H1 (cell line): ENCODE measurements around the gene IGF2R. TPM values are rescaled to one million over a fixed set of nuclear protein-coding genes. Genes with fewer than 3 reads are reported as not detected.

Source experiments
- CTCF ChIA-PET: fragments of 300-600 bp; sonication (Branson Sonifier 250); formaldehyde crosslinking; loops from one replicate; lab custom pipeline; 2021; ENCODE audit not compliant: partially characterized antibody; lab: Charles Lee
- POLR2A ChIA-PET: fragments of 300-600 bp; sonication (Branson Sonifier 250); formaldehyde crosslinking; loops from one replicate; lab custom pipeline; 2021; ENCODE audit warnings: inconsistent platforms; ENCODE audit not compliant: partially characterized antibody; lab: Charles Lee
- DNase-seq, 2 experiments: peaks; one replicate each; pipeline versions ENCODE4 v3.0.0 to v3.0.0-alpha.2; 2010 to 2022; ENCODE audit warnings: low spot score in 2 of 2, low read depth in 1 of 2, mixed read lengths in 1 of 2
- FAIRE-seq: peaks from 2 replicates; lab custom pipeline; 2011; peaks lifted over from hg19 to GRCh38; lab: Jason Lieb, UNC
- H2AFZ ChIP-seq: 2 replicates; pipeline ENCODE4 v1.8.1; 2012; ENCODE audit warnings: low read length, inconsistent platforms
- H2AK5ac ChIP-seq: 2 replicates; pipeline ENCODE4 v1.6.1; 2013; ENCODE audit warnings: low read depth, low read length
- H2BK120ac ChIP-seq: replicated peaks from 2 replicates; pipeline ENCODE3; 2013; ENCODE audit warnings: low read depth, low read length, inconsistent platforms
- H2BK12ac ChIP-seq: 2 replicates; pipeline ENCODE4 v1.6.1; 2013; ENCODE audit warnings: low read depth, low read length
- H2BK15ac ChIP-seq: 2 replicates; pipeline ENCODE4 v1.6.1; 2013; ENCODE audit warnings: low read length
- H2BK20ac ChIP-seq: 2 replicates; pipeline ENCODE4 v1.6.1; 2013; ENCODE audit warnings: low read length
- H2BK5ac ChIP-seq: 2 replicates; pipeline ENCODE4 v1.6.1; 2013; ENCODE audit warnings: low read depth, low read length
- H3K14ac ChIP-seq: 2 replicates; pipeline ENCODE4 v1.6.1; 2013; ENCODE audit warnings: inconsistent platforms; ENCODE audit not compliant: insufficient read length
- H3K18ac ChIP-seq: 2 replicates; pipeline ENCODE4 v1.6.1; 2013; ENCODE audit warnings: low read length; ENCODE audit errors: extremely low read depth
- H3K23ac ChIP-seq: 2 replicates; pipeline ENCODE4 v1.6.1; 2013; ENCODE audit warnings: inconsistent platforms; ENCODE audit not compliant: insufficient read length
- H3K23me2 ChIP-seq: 2 replicates; pipeline ENCODE4 v1.6.1; 2013; ENCODE audit warnings: low read depth, low read length
- H3K27ac ChIP-seq: 2 replicates; pipeline ENCODE4 v1.6.1; 2011; ENCODE audit warnings: low read depth, low read length, inconsistent platforms
- H3K27me3 ChIP-seq, 4 experiments: replicated peaks in 1 of 4; 1 replicate in 1 of 4; 2 replicates in 3 of 4; pipeline versions ENCODE4 v1.6.1 to v1.8.1; 2011 to 2013; ENCODE audit warnings: low read length in 3 of 4, mild to moderate bottlenecking in 3 of 4, inconsistent platforms in 2 of 4, mixed read lengths in 2 of 4, moderate library complexity in 1 of 4; ENCODE audit not compliant: control insufficient read depth in 3 of 4, insufficient read depth in 3 of 4; ENCODE audit errors: extremely low read depth in 1 of 4
- H3K36me3 ChIP-seq, 4 experiments: 2 replicates each; pipeline versions ENCODE4 v1.6.1 to v1.8.1; 2011 to 2013; ENCODE audit warnings: mild to moderate bottlenecking in 4 of 4, low read length in 3 of 4, moderate library complexity in 2 of 4, control low read depth in 1 of 4, inconsistent platforms in 1 of 4; ENCODE audit not compliant: insufficient read depth in 4 of 4, control insufficient read depth in 2 of 4
- H3K4ac ChIP-seq: replicated peaks from 2 replicates; pipeline ENCODE3; 2013; ENCODE audit warnings: low read length, low read depth, mixed read lengths, inconsistent platforms; ENCODE audit not compliant: insufficient read length
- H3K4me1 ChIP-seq, 4 experiments: replicated peaks in 1 of 4; 1 replicate in 1 of 4; 2 replicates in 3 of 4; pipeline versions ENCODE4 v1.6.1 to v1.8.1; 2011 to 2013; ENCODE audit warnings: low read length in 3 of 4, inconsistent platforms in 2 of 4, mixed read lengths in 1 of 4; ENCODE audit not compliant: insufficient read depth in 4 of 4, control insufficient read depth in 3 of 4
- H3K4me2 ChIP-seq, 2 experiments: 2 replicates each; pipeline versions ENCODE4 v1.6.1 to v1.8.1; 2011 to 2013; ENCODE audit warnings: low read depth in 2 of 2, low read length in 2 of 2, control low read depth in 1 of 2, inconsistent platforms in 1 of 2, mild to moderate bottlenecking in 1 of 2; ENCODE audit not compliant: insufficient read depth in 1 of 2
- H3K4me3 ChIP-seq, 4 experiments: fragments of 200-600, 300-600 bp in 1 of 4; sonication (generic), shearing (Covaris generic), sonication (Bioruptor Twin) in 1 of 4; 2 replicates each; pipeline versions ENCODE4 v1.5.1 to v1.8.1; 2011 to 2016; ENCODE audit warnings: low read length in 4 of 4, low read depth in 3 of 4, control low read depth in 2 of 4, inconsistent platforms in 2 of 4, mild to moderate bottlenecking in 2 of 4, mixed read lengths in 1 of 4, moderate library complexity in 1 of 4; ENCODE audit not compliant: insufficient read depth in 2 of 4; ENCODE audit errors: extremely low read depth in 1 of 4
- H3K56ac ChIP-seq: replicated peaks from 2 replicates; pipeline ENCODE3; 2013; ENCODE audit warnings: low read depth, mild to moderate bottlenecking, mixed read lengths, low read length, inconsistent platforms; ENCODE audit not compliant: insufficient read length
- H3K79me1 ChIP-seq: 2 replicates; pipeline ENCODE4 v1.6.1; 2013; ENCODE audit warnings: low read depth, low read length, control low read depth
- H3K79me2 ChIP-seq, 2 experiments: 2 replicates each; pipeline versions ENCODE4 v1.6.1 to v1.8.1; 2012 to 2013; ENCODE audit warnings: low read length in 2 of 2, mild to moderate bottlenecking in 2 of 2, inconsistent platforms in 1 of 2; ENCODE audit not compliant: insufficient read depth in 2 of 2, control insufficient read depth in 1 of 2
- H3K9ac ChIP-seq, 4 experiments: replicated peaks in 1 of 4; 1 replicate in 1 of 4; 2 replicates in 3 of 4; pipeline versions ENCODE4 v1.6.1 to v1.8.1; 2011 to 2013; ENCODE audit warnings: low read depth in 3 of 4, low read length in 3 of 4, control low read depth in 2 of 4, mild to moderate bottlenecking in 2 of 4, moderate library complexity in 2 of 4, inconsistent platforms in 1 of 4; ENCODE audit errors: extremely low read depth in 1 of 4
- H3K9me3 ChIP-seq, 2 experiments: 2 replicates each; pipeline versions ENCODE4 v1.6.1 to v1.8.1; 2012 to 2013; ENCODE audit warnings: mild to moderate bottlenecking in 2 of 2, moderate library complexity in 2 of 2, control low read depth in 1 of 2, inconsistent platforms in 1 of 2, low read depth in 1 of 2, low read length in 1 of 2, mixed read lengths in 1 of 2; ENCODE audit not compliant: insufficient read depth in 2 of 2
- H4K20me1 ChIP-seq, 2 experiments: replicated peaks in 1 of 2; 2 replicates each; pipeline versions ENCODE3 to v1.8.1; 2011 to 2013; ENCODE audit warnings: inconsistent platforms in 2 of 2, low read length in 2 of 2, mild to moderate bottlenecking in 1 of 2; ENCODE audit not compliant: insufficient read depth in 2 of 2, control insufficient read depth in 1 of 2
- H4K5ac ChIP-seq: 2 replicates; pipeline ENCODE4 v1.6.1; 2013; ENCODE audit warnings: low read length, low read depth, mixed read lengths, inconsistent platforms; ENCODE audit not compliant: insufficient read length
- H4K8ac ChIP-seq: 2 replicates; pipeline ENCODE4 v1.8.0; 2013; ENCODE audit warnings: mild to moderate bottlenecking, moderate library complexity, low read length, inconsistent platforms; ENCODE audit not compliant: insufficient read depth; ENCODE audit errors: extremely low read depth
- H4K91ac ChIP-seq: replicated peaks from 2 replicates; pipeline ENCODE3; 2013; ENCODE audit warnings: low read length, mixed read lengths, inconsistent platforms; ENCODE audit not compliant: insufficient read length
- CREB1 ChIP-seq: IDR thresholded peaks from 2 replicates; pipeline ENCODE4 v1.6.1; 2012; ENCODE audit warnings: inconsistent platforms
- EGR1 ChIP-seq: IDR thresholded peaks from 2 replicates; pipeline ENCODE4 v1.6.1; 2011; ENCODE audit warnings: low read depth, low read length, borderline replicate concordance
- KDM4A ChIP-seq: IDR thresholded peaks from one replicate; pipeline ENCODE4 v1.7.1; 2012; ENCODE audit warnings: low read depth, mild to moderate bottlenecking, moderate library complexity, low read length, inconsistent platforms; ENCODE audit not compliant: severe bottlenecking
- KDM5A ChIP-seq: fragments of 200-600 bp; IDR thresholded peaks from 2 replicates; pipeline ENCODE4 v1.7.1; 2012; ENCODE audit warnings: mild to moderate bottlenecking, low read length, inconsistent platforms, mixed read lengths
- MAFK ChIP-seq: IDR thresholded peaks from 2 replicates; pipeline ENCODE4 v1.6.1; 2012; ENCODE audit warnings: low read depth, mild to moderate bottlenecking, improper control_type of control experiment, low read length
- TAF1 ChIP-seq: IDR thresholded peaks from 2 replicates; pipeline ENCODE4 v1.6.1; 2011; ENCODE audit warnings: mild to moderate bottlenecking, low read depth, low read length
- YY1 ChIP-seq: IDR thresholded peaks from 2 replicates; pipeline ENCODE4 v1.6.1; 2011; ENCODE audit warnings: low read depth, mild to moderate bottlenecking, low read length
- WGBS, 2 experiments: shearing (Covaris generic) in 1 of 2; methylation state at CpG; one replicate each; pipeline versions ENCODE4 v1.1.6 to v1.1.7; 2013 to 2015; ENCODE audit warnings: low lambda C conversion rate in 2 of 2, mixed read lengths in 2 of 2, inconsistent platforms in 1 of 2, low coverage in 1 of 2, missing lambda C conversion rate in 1 of 2; ENCODE audit not compliant: insufficient replicate concordance in 2 of 2, insufficient coverage in 1 of 2, insufficient read length in 1 of 2; ENCODE audit errors: extremely low coverage in 1 of 2, missing lambda C conversion rate in 1 of 2; 5-methylcytosine and 5-hydroxymethylcytosine counted together
- polyA plus RNA-seq, 7 experiments: library from polyadenylated mRNA; depleted of rRNA in 3 of 7; stranded (reverse) in 5 of 7; unstranded in 2 of 7; fragments of >200 nt in 5 of 7; fragments of 200-250 nt in 2 of 7; gene quantifications; 1 replicate in 5 of 7; 2 replicates in 1 of 7; 4 replicates in 1 of 7; pipeline versions ENCODE4 v1.2.1 to v1.2.3, GENCODE V29; 2011 to 2013; ENCODE audit warnings: missing spikeins in 2 of 7, mixed read lengths in 2 of 7
- total RNA-seq: library from RNA; stranded (reverse); fragmentation: NEBNext Ultra II Directional; extraction: Animal tissue kit (Norgen Biotek cat#: 25700); gene quantifications from 2 replicates; pipeline ENCODE4 v1.2.1, GENCODE V29; 2021
- TF ChIP-seq, protein P1 (sequence below): IDR thresholded peaks from 2 replicates; pipeline ENCODE4 v1.6.1; 2011; ENCODE audit warnings: low read depth, mild to moderate bottlenecking, low read length; ENCODE audit not compliant: insufficient read depth

Gene IGF2R
- total and polyA plus RNA-seq, 2 of the 8 experiments (the other 6 are each of a cell fraction or from before 2014, with no cell fraction given) = 20.6 to 74.1 TPM

DNA sequence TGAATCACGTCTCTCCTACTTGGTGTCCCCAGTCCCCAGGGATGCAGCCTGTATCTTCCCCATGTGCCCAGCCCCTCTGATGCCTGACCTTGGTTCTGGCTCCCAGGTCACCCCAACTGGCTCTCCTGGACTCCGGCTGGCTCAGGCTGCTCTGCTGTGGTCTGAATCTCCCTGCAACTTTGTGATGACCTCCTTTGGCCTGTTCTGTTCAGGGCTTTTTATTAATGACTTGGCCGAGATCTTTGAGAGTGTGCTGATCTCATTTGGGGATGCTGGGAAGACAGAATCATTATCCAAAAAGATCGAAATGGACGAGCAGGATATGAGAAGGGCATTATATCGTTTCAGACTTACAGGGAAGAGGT lies 67.4 kb downstream of the IGF2R start:
- H3K79me2 ChIP-seq = no peaks in the 10 kb centered on the region
- FAIRE-seq = no peak
- H3K56ac ChIP-seq = no peak overlapping the region
- POLR2A ChIA-PET = no interaction called here
- no peak overlapping the region for H2BK120ac ChIP-seq
- no peak overlapping the region for H3K9ac ChIP-seq
- no peak overlapping the region for H3K14ac ChIP-seq
- H4K8ac ChIP-seq = no peak overlapping the region; the same call in 1 of the 2 replicates
- no peaks in the 10 kb centered on the region for H3K23me2 ChIP-seq
- no peaks in the 10 kb centered on the region for H3K4me1 ChIP-seq
- H3K18ac ChIP-seq = no peak overlapping the region
- H4K20me1 ChIP-seq = peaks cover 2 to 8% of the 10 kb centered on the region in 2 experiments
- no peak overlapping the region for H3K23ac ChIP-seq
- H4K5ac ChIP-seq = no peak overlapping the region
- 86% methylated on average over 6 of the region's 6 CpGs; no CpG with 5 or more reads in 1 of the 2 experiments for WGBS, 2 experiments
- H3K36me3 ChIP-seq = peaks cover 16 to 55% (median 45%) of the 10 kb centered on the region in 4 experiments
- CTCF ChIA-PET = interaction anchor here (1.1 to 1.4 kb wide), 2 partner anchors 12 to 27 kb away, joined by 3 read pairs; no protein-coding TSS in a partner anchor
- no peak for DNase-seq
- TF ChIP-seq YY1 (no peak), EGR1 (no peak), TAF1 (no peak), MAFK (no peak), KDM5A (no peak), KDM4A (no peak), CREB1 (no peak)
- TF ChIP-seq, protein P1, sequence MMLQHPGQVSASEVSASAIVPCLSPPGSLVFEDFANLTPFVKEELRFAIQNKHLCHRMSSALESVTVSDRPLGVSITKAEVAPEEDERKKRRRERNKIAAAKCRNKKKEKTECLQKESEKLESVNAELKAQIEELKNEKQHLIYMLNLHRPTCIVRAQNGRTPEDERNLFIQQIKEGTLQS = no peak
- no peak overlapping the region for H2AK5ac ChIP-seq
- H4K91ac ChIP-seq = no peak overlapping the region
- H2BK15ac ChIP-seq = no peak overlapping the region
- H2BK5ac ChIP-seq = no peak overlapping the region; the same call in 1 of the 2 replicates
- no peak overlapping the region for H2BK12ac ChIP-seq
- no peak overlapping the region for H3K4me2 ChIP-seq
- H3K27ac ChIP-seq = no peak overlapping the region
- H2BK20ac ChIP-seq = no peak overlapping the region
- H3K27me3 ChIP-seq = no peaks in the 10 kb centered on the region
- H3K4me3 ChIP-seq = no peak overlapping the region
- H3K79me1 ChIP-seq = no peaks in the 10 kb centered on the region; the same call in 1 of the 2 replicates
- H3K4ac ChIP-seq = no peak overlapping the region
- H2AFZ ChIP-seq = no peak overlapping the region
- no peaks in the 10 kb centered on the region for H3K9me3 ChIP-seq
